GM21360 (cell line): ENCODE data around the gene GSTT2.
"Not testable (repeated sequence)": the region's sequence is repeated elsewhere in the genome, so short reads cannot be mapped to it uniquely, and the experiment has no call there.

Experiments used
- ATAC-seq: cut with Tn5 transposase; IDR thresholded peaks from one replicate; pipeline ENCODE4 v1.9.1; 2021; ENCODE audit warnings: mild to moderate bottlenecking, moderate library complexity; ENCODE audit not compliant: unreplicated experiment

Gene GSTT2

DNA sequence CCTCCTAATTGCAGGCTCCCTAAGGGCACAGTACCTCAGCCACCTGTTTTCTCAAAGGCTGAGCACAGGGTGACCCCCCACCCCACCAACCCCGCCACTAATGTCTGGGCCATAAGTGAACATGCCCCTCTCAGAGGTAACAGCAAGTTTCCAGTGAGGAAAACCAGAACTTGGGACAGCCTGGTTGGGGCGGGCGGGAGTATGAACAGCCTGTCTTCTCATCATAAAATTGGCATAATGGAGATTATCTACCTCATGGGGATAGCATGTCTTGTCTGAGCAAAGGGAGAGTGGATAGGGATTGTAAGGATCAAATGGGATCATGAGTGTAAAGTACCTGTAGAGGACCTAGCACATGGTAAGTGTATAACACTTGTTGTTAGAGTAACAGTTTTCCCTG is 8.0 kb upstream of the GSTT2 start:
- ATAC-seq: not testable (repeated sequence)

DNA sequence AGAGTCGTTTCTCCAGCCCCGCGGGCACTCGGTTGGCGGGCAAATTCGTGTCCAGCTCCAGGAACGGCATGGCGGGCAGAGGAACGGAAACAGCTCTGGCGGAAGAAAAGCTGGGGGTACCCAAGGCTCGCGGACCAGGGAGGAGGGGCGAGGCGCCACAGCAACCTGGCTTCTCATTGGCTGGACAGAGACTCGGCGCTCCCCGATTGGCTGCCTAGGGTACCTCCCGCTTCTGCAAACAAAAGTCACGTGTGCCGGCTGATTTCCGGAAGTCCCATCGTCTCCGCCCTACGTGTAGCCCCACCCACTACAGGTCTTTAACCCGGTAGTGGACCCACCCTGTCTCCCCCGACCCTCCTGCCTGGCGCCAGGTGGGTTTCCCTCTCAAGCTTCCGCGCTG is 5.6 kb upstream of the GSTT2 start, which contains the start of gene DDT:
TSS of gene DDT (minus strand) at position 97 of the 400 bp plus-strand sequence. CDS start at position 70, 27 bp downstream.
- ATAC-seq: peak; percentile 88

DNA sequence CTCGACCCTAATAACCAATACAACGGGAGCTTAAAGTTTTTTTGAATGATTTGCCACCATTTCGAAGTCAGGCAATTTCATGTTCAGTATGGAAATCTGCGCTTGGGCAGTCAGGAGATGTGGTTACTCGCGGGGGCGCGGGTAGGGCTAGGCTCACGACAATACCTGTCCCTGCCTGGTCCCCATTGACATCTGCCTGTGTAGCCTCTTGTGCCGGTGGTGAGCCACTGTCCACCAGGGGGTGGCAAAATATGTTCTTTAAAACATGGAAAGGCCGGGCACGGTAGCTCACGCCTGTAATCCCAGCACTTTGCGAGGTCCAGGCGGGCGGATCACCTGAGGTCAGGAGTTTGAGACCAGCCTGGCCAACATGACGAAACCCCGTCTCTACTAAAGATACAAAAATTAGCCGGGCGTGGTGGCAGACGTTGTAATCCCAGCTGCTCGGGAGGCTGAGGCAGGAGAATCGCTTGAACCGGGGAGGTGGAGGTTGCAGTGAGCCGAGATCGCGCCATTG is 5.0 kb upstream of the GSTT2 start:
- ATAC-seq: peak; percentile 38

DNA sequence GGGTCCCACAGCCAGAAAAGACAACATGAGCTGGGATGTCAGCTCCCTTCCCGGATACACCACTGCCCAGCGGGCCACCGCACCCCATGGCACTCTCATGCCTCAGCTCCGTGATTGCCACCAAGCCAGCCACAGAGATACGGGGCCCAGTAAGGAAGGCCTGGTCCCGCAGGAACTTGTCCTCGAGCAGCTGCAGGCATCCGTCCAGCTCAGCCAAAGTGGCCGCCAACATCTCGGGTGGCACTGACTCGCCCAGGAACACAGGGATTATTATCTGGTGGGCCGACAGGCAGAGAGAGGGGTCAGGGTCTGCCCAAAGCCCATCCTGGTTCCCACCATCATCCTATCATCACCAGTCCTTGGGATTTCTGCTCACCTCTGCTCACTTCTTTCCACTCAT is 2.6 kb upstream of the GSTT2 start:
- ATAC-seq: not testable (repeated sequence)

DNA sequence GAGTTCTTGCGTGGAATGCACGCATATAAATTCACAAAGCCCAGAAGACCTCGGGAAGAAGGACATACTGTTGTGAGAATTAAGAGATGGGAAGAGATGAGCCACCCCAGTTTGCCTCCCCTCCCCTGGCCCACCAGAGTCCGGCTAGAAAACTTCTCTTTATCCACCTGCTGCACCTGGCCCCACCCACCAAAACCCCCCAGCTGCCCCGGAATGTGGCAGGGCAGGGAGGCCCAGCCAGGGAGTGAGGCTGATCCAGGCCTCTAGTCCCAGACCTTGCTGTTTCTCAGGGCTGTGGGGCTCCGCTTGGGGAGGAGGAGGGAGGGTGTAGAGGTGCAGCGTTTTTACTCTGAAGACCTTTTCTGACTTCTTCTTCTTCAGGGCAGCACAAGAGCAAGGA is 633 bp downstream of the GSTT2 start:
- ATAC-seq: not testable (repeated sequence)

DNA sequence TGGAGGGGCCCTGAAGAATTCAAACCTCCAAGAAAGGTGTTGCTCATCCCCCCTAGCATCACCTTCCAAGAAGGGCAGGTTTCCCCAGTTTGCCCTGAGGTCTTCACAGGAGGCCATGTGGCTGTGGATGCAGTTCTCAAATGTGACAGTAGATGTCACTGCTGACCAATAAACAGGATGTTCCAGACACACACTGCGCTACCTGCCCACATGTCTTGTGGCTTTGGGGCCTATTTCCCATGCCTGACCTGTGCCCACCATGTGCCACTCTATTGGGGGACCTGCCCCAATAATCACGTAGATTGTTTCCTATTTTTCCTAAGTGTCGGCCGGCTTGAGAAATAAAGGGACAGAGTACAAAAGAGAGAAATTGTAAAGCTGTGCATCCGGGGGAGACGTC is 4.5 kb downstream of the GSTT2 start:
- ATAC-seq: no peak

DNA sequence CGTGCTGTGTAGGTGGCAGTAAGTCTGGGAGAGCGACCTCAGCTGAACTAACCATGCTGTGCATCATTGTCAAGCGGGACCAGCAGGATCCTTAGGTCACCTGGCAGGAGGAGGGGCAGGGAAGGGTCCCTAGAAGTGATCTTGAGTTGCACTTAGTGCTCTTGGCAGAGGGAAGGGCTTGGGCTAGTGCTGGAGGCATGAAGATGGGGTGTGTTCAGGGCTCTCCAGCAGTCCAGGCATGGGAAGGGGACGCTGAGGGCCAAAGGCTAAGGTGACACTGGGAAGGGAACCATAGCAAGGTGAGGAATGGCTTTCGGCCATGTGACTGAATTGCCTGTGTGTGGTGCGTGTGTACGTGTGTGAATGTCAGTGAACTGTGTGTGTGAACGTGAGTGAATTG is 6.2 kb downstream of the GSTT2 start:
- not testable (repeated sequence) for ATAC-seq

DNA sequence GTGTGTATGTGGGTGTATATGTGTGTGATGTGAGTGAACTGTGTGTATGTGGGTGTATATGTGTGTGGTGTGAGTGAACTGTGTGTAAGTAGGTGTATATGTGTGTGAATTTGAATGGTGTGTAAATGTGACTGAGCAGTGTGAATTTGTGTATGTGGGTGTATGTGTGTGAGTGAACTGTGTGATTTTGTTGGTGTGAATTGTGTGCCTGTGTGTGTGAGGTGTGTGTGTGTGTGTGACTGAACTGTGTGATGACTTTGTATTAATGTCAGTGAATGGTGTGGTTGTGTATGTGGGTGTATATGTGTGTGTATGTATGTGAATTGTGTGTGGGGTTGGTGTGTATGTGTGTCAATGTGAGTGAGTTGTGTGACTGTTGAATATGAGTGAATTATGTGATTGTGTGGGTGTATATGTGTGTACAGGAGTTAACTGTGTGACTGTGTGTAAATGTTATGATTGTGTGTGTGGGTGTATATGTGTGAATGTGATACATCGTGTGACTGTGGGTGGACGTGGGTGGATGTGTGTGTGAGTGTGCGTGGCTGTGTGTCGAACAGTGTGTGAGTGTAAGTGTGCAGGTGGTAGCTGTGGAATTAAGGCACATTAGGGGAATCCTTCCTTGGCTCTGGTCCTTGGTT is 6.7 kb downstream of the GSTT2 start:
- ATAC-seq: not testable (repeated sequence)

DNA sequence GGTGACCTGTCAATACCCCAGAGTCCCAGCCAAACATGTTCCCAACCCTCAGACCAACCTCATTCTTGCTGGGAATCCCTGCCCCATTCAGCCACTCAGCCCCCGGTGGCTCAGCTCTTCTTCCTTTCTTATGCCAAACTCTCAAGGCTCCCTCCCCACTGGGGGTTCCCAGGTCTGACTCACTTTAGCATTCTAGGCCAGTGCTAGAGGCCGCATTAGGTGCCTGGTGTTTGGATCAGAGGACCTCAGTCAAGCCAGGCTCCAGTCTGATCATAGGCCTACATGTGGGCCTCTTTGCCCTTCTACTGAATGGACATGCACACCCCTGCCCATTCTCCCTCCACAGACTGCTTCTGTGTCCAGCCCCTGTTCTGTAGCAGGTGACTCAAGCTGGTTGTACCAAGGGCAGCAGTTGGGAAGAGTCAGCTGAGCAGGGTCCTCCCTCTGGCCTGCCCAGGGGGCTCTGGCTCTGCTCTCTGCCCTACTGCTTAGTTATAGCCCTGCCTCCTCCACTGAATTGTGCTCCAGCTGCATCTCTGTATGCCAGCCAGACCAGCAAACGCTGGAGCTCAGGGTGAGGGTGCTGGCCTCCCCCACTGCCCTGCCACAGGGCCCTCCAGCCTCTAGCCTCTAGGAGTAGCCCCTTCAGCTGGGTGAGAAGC is 9.8 kb downstream of the GSTT2 start:
- not testable (repeated sequence) for ATAC-seq

DNA sequence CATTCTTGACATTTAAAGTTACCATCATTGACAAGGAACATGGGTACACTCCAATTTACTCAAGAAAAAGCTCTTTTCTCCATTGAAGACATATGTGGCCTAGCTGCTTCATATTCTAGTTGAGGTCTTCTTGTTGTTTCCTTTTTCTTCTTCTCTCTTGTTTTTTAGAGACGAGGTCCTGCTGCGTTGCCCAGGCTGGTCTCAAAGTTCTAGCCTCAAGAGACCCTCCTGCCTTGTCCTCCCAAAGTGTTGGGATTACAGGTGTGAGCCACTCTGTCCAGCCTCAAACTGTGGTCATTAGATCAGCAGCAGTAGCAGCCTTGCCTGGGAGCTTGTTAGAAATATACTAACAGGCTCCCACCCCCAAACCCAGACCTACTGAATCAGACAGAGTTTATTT is 13.1 kb downstream of the GSTT2 start:
- not testable (repeated sequence) for ATAC-seq

DNA sequence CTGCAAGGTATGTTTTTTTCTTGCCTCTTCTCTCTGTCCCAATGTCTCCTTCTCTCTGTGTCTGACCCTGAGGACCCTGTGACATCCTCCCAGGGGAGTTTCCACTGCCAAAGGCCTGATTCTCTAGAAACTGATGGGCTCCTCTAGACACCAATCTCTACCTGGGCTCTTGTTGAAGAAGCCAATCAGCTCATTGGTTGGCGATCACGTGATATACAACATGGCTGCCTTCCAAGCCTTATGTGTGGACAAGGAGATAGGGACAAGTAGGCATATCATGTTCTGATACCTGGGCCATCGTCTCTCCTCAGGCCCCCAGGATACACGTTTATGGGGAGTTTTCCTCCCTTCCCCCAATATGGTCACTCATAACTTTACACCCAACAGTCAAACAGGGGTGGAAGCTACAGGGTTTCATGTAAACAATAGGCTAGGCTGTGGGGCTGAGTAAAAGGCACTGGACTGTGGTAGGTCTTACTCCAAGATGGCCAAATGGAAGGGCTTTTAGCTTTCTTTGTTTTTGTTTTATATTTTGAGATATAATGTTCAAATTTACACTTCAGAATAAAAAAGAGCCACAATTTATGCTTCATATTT is 13.7 kb downstream of the GSTT2 start:
- ATAC-seq: not testable (repeated sequence)

DNA sequence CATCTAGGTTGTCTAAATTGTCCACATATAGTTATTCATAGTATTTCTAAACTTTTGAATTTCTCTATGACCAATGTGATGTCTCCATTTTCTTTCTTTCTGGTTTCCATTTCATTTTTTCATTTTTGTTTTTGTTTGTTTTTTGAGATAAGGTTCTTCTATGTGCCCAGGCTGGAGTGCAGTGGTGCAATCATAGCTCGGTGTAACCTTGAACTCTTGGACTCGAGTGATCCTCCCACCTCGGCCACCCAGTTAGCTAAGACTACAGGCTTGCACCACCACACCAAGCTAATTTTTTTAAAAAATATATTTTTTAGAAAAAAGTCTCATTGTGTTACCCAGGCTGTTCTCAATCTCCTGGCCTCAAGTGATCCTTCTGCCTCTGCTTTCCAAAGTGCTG is 17.2 kb downstream of the GSTT2 start:
- no peak for ATAC-seq

DNA sequence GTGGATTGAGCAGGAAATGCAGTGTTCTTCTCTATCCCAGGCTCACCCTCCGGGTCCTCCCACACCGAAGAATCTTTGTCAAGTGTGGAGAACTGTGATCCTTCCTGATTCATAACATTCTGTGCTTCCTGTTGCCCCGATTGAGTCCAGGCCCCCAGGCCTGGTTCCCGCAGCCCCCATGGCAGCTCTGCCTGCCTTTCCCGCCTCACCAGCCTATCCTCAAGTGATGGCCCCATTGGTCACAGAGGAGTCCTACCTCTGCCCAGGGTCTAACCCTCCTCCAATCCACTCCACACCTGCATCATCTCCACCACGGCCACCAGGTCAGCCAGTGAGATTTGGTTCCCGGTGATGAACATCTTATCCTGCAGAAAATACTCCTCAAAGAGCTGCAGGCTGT is 19.8 kb downstream of the GSTT2 start:
- ATAC-seq: not testable (repeated sequence)

DNA sequence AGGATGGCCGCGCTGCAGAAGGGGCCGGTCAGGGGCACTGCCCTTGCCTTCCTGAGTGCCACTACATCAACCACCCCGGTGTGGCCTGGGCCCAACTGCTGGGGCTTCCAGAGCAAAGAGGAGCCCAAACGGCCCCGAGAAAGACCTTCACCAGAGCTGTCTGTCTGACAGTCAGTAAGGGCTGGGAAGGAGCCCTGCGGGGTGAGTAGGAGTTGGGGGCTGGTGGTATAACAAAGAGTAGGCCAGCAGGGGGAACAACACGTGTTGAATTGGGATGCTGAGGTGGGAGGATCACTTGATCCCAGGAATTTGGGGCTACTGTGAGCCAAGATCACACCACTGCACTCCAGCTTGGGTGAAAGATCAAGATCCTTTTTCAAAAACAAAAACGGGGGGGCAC is 21.4 kb downstream of the GSTT2 start:
- ATAC-seq: no peak

DNA sequence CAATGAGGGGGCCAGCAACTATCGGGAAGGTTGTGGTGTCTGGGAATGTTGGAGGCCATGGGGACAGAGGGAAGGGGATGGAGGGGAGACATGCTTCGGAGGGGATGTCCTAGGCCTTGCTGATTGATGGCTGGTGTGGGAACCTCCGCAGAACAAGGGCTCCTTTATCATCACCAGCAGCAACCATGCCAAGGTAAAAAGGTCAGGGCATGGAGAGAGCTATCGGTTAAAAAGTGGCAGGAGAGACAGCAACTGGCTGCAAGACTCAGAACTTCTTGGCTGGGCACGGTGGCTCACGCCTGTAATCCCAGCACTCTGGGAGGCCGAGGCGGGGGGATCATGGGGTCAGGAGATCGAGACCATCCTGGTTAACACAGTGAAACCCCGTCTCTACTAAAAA is 22.3 kb downstream of the GSTT2 start:
- no peak for ATAC-seq

DNA sequence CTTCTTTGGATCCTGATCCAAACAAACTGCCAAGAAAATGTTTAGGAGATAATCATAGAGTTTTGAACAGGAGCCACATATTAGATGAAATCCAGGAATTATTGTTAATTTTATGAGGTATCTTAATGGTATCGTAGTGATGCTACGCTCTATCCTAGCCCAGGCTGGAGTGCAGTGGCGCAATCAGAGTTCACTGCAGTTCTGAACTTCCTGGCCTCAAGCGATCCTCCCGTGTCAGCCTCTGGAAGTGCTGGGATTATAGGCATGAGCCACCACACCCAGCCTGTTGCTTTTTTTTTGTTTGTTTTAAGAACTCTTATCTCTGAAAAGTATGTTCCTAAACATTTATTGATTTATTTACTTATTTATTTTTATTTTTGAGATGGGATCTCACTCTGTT is 22.9 kb downstream of the GSTT2 start:
- ATAC-seq: no peak

DNA sequence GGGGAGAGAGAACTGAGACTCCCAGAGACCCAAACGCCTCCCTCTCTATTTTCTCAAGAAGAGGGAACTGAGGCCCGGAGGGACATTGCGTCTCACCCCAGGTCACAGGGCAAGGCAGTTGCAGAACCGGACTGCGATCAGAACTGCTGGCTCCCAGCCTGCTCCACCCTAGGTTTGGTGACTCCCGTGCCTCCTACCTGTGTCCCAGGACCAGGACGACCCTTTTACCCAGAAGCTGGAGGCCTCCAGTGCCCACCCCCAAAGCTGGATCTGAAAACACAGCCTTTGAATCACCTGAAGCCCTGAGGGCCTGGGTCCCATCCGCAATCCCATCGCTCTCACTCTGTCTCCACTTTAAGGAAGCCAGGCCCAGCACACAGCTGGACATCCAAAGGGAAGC is 24.0 kb downstream of the GSTT2 start:
- no peak for ATAC-seq

DNA sequence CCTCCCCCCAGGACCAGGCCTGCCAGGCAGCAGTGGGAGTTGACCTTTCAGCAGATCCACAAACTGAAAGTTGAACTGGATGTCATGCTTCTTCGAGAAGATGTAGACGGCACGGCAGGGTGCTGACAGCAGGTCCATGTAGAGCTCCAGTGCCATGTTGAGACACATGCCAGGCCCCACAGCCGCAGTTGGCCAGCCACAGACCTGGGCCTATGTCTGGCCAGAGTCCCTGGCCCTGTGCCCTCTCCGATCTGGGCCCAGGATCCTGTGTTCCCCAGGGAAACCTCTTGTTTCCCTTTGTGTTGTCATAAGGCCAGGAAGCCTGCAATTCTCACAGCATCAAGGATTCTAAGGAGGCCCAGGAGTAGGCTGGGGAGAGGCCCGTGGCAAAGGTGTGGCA is 25.3 kb downstream of the GSTT2 start, which contains the start of gene GSTT4:
TSS of gene GSTT4 (minus strand) at position 253 of the 400 bp plus-strand sequence. CDS start at position 156, 97 bp downstream.
- ATAC-seq: no peak

DNA sequence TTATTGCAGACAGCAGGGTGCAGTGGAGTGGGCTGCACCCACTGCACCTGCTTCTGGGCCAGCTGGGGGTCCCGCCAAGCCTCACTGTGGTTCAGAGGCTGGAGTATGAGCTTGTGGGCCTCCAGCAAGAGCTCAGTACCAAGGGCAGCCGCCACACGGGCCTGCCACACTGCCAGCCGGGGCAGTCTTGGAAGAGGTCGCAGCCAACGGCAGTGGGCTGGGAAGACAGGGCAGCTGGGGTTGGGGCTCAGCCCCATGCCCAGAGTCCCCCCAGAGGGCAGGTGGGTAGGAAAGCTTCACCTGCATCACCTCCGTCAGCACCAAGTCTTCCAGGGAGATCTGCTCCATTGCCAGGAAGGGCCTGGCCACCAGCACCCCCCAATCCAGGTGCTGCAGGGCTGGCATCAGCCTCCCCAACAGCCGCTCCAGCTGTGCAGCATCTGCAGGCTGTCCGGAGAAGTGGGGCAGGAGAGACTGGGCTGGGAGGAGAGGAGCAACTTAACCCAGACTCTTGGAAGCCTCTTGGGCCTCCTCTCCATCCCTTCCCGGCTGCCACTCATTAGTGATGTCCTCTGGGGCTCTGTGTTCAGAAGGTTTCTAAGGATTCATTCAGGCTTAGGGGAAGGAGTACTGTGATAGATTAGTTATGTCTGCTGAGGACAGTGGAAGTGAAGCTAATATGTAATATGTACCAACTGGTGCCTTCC is 26.4 kb downstream of the GSTT2 start:
- no peak for ATAC-seq

DNA sequence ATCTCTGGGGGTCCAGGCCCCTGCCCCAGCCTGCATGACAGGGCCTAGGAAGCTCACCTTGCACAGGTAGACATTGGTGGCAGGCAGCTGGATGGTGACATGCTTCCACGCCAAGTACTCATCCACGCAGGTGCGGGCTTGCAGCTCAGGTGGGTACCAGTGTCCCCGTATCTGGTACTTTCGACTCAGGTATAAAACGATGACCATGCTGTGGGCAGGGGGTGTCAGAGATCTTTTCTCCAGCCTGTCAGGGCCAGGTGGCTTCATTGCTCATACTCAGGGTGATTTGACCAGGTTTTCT is 26.9 kb downstream of the GSTT2 start:
- no peak for ATAC-seq

DNA sequence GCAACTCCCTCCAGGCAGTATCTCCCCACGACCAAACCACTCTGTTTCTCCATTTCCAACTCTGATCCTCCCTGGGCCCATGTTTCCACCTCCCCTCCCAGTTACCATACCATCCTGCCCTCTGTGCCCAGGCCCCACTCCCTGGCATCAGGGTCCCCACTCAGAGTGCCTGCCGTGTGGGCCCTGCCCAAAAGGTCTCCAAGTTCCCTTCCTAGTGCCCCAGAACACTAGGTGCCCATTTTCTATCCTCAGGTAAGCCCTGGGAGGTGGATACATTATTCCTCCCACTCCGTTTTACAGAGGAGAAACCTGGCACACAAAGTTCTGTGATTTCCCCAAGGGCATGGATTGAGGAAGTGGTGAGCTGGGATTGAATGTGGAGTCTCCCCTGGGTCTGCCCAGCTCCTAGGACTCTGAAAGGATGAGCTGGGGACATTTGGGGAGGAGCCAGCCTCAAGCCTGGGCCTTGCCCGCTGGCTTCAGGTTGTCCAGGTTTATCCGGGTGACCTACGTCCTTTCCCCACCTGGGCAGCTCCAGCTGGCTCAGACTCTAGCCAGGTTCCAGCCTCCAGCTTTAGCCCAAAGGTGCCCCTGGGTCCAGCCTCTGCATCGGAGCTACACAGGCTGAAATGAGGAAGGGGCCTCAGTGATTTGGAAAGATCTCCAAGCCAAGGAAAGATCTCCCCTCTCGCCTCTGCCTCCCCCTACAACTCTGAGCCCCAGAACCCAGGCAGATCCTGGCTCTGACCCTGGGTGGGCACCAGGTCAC is 27.5 kb downstream of the GSTT2 start:
- ATAC-seq: no peak
